GM18511 (cell line): ENCODE results near the gene TMEM39A.
A peak's percentile ranks its signal among the peaks of the same experiment; 100 is the strongest.

Source experiments
- ATAC-seq: cut with Tn5 transposase; IDR thresholded peaks from one replicate; pipeline ENCODE4 v1.9.1; 2021; ENCODE audit warnings: mild to moderate bottlenecking, moderate library complexity; ENCODE audit not compliant: unreplicated experiment

The TMEM39A gene, protein sequence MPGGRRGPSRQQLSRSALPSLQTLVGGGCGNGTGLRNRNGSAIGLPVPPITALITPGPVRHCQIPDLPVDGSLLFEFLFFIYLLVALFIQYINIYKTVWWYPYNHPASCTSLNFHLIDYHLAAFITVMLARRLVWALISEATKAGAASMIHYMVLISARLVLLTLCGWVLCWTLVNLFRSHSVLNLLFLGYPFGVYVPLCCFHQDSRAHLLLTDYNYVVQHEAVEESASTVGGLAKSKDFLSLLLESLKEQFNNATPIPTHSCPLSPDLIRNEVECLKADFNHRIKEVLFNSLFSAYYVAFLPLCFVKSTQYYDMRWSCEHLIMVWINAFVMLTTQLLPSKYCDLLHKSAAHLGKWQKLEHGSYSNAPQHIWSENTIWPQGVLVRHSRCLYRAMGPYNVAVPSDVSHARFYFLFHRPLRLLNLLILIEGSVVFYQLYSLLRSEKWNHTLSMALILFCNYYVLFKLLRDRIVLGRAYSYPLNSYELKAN

DNA sequence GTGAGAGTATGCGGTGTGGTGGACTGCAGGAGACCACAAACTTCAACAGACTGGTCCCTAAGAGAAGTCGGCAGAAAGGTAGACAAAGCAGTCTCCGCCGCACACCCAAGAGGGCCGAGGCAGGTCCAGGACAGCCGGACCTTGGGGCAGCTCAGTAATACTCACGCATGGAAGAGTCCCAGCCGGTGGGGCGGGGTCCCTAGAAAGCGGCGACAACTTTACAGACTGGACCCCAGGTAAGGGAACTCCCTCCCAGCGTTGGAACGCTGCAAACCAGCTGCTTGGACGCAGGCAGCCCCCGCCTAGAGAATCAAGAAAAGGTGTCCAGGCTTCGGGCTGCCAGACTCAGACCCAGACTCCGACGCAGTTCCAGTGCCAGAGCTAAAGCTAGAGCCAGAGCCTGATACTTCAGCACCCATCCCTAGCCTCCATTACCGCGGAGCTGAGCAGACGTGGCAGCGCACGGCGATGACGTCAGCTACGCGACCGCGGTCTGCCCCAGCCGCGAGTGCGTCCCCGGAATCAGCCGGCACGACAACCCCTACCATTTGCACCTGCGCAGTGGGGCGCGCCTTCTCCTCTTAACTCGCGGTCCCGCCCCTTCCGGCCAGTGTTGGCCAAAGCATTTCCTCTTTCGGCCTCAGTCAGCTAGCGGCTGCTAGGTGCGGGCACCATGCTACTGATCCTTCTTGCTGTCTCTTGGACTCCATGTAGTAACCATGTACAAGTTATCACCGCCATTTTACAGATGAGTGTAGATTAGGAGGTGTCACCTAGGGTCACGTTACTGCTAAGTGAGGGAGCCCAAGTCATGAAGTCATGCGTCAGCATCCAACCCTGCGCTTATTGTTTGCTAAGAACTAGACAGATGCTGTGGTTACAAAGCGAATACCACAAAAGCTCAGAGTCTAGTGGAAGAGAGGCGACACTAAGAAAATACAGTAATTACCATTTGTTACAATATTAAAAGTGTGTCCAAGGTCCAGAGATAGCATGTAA, at the start of gene TMEM39A:
Gene TMEM39A, minus strand, starts transcription at position 445 of the 999 bp plus-strand sequence. CDS start 1,541 bp downstream, outside the sequence.
- ATAC-seq = peak; percentile 93

GRCh38 chr3:119510690-119511089, 47.3 kb upstream of the TMEM39A start:
- ATAC-seq = no peak

GRCh38 chr3:119508172-119508845, 44.9 kb upstream of the TMEM39A start:
- peak; percentile 72 for ATAC-seq

DNA sequence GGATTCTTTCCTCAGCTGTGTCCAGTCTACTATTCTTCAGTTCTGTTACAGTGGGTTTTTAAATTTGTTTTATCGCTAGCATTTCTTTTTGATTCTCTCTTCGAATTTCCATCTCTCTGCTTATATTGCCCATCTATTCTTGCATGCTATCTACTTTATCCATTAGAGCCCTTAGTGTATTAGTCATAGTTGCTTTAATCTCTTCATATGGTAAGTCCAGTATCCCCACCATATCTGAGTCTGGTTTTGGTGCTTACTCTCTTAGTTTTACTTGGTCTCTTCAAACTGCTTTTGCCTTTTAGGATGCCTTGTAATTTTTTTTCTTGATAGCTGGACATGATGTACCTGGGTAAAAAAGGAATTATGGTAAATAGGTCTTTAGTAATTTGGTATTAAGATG, 44.0 kb upstream of the TMEM39A start:
- ATAC-seq = no peak

- ATAC-seq = no peak
These were observed 43.2 kb upstream of the TMEM39A start for GRCh38 chr3:119506631-119507030.

DNA sequence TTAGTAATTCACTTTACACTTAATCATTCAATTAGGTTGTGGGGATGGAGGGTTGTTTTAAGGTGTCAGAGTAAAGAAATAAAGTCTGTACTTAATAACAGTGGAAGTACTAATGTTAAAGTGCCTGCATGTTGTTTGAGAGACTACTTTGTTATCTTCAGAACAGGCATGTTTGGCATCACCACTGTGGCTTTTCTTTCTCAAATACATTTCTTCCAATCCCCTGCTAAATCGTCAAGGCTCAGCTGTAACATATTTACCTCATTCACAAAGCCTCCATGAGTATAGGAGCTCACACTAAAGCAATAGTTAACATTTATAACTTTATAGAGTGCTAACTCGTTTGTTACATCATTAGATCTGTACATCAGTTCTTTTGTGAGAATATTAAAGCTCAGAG, 37.5 kb upstream of the TMEM39A start:
- no peak for ATAC-seq

GRCh38 chr3:119500265-119500664, 36.9 kb upstream of the TMEM39A start:
- no peak for ATAC-seq

- ATAC-seq = peak; percentile 98
These were observed 35.0 kb upstream of the TMEM39A start, which contains the start of gene TIMMDC1 for GRCh38 chr3:119498186-119499011. TSS of gene TIMMDC1 (plus strand) at chr3:119498547. CDS start at chr3:119498734, 187 bp downstream.

DNA sequence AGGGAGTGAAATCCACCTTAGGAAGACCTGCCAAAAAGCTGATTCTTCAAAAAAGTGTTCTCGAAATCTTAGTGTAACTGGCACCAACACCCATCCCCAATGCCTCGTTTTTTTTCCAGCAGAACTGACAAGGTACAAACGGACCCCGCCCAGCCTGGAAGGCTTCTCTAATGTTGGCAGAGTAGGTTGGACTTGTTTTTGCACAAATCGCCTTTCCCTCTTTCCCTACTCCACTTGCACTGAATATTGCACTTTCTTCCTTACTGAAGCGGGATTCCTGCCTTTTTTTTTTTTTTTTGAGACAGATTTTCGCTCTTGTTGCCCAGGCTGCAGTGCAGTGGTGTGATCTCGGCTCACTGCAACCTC, 34.4 kb upstream of the TMEM39A start:
- ATAC-seq = peak; percentile 1

DNA sequence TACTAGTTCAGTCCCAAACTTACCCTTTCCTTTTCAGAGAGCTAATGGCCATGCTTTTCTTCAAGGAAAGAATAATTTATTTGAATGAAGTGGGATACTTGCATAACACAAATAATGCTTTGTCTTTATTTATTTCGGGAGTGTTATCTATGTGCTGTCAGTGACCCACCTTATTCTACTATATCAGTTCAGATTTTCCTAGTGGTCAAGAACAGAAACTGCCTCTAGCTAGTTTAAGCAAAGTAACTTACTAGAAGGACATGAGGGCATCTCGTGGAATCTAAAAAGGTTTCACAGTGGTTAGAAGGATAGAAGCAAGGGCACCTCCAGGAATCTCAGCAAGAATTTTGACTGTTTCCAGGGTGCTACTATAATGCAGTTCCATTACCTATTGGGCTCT, 31.2 kb upstream of the TMEM39A start:
- ATAC-seq = no peak

DNA sequence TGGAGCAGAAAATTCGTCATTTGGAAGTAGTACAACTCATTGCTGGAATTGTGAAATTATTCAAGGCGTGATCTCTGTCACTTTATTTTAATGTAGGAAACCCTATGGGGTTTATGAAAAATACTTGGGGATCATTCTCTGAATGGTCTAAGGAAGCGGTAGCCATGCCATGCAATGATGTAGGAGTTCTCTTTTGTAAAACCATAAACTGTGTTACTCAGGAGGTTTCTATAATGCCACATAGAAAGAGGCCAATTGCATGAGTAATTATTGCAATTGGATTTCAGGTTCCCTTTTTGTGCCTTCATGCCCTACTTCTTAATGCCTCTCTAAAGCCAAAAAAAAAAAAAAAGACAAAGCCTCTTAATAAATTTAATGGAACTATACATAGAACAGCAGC, 29.4 kb upstream of the TMEM39A start:
- ATAC-seq = no peak

- no peak for ATAC-seq
These were observed 28.7 kb upstream of the TMEM39A start for GRCh38 chr3:119492128-119492527.

DNA sequence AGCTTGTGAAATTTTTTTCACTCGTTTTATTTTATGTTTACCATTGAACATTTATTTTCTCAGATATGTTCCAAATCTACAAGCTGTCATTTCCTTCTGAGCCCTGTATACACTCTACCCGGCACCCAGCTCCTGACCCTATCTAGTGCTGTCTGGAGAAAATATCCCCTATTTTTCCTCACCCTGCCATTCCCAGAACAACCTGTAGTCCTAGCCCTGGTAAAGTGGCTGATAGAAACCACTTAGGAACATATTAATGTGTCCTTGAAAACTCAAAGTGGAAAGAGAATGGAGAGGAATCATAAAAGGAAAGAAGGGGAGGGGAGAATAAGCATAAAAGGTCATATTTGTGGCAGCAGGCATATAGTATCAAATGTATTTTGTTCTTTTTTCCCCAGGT, 26.7 kb upstream of the TMEM39A start:
- no peak for ATAC-seq

GRCh38 chr3:119485563-119485962, 22.1 kb upstream of the TMEM39A start:
- ATAC-seq = no peak

DNA sequence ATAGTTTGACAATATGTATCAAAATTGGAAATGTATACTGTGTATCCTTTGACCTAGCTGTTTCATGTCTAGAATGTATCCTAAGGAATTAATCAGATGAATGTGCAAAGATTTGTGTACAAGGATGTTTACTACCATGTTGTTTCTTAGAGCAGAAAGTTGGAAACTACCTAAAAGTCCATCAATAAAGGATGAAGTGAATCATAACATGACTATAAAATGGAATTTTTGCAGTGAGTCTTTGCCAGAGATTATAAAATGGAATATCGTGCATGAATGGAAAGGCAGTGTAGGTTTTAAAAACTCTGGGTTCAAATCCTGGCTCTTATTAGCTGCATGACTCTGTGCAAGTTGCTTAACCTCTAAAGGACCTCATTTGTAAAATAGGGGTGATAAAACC, 19.7 kb upstream of the TMEM39A start:
- no peak for ATAC-seq

DNA sequence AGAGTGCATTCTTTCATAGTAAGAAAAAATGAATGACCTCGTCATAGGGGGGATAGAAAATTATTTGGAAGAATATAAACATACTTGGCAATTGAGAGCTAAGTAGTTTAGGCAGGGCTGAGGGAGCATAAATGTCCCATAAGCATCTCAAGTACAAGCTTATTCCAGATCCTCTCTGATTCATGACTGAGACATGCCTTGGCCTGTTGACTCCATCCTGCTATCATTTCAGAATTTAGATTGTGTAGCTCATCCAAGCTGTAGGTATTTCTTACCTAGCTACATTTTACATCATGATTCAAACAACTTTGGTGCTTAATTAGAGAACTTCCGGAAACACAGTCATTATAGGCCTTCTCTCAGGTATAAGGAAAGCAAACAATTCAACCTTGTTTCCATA, 17.7 kb upstream of the TMEM39A start:
- ATAC-seq = no peak

DNA sequence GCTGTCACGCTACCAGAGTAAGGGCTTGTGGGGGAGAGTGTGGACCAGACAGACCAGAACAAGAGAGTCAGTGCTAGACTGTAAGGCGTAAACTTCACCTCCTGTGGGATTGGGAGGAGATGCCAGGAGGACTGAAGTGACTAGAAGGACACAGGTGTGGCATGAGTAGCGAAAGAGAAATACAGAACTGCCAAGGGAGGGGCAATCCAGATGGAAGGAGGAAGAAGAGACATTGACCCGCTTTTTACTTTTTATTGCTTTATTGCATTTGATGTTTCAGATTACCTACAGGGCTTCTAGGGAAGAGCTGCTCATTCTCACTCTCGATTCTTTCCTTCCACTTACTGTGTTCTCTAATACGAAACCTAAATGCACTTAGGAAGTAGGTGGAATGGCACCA, 7.5 kb upstream of the TMEM39A start:
- ATAC-seq = no peak

DNA sequence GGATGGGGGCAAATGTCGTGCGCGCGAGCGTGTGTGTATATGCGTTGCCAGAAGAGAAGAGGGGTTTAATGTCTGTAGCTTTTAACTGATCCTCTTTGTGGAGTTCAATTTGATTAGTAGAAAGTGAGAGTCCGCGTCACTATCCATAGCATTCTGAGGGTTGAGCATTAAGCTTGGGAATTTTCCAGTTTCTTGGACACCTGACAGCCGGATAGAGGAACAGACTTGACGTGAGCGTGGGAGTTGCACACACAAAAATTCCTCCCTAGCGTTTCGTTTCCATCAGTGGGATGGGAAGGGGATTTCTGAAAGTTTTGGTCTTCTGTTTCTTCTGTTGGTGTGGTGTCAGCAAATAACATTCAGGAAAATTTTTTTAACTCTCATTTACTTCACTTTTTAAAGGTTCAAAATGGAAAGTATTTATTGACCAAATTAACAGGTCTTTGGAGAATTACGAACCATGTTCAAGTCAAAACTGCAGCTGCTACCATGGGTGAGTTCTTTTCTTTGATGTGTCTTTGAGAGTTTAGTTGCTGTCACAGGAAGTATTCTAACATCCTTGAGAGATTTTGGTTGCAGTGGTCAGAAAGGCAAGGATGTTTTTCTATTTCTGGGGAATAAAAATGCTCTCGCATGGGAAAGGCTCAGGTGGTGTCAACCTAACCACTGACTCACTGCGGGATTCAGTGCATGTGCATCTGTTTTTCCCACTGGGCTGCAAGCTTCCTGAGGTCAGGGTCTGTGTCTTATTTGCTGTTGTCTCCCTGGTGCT, 6.2 kb upstream of the TMEM39A start:
- ATAC-seq = no peak

- no peak for ATAC-seq
These were observed 4.6 kb upstream of the TMEM39A start for GRCh38 chr3:119468041-119468440.
